SU-DHL-6 (cell line): ENCODE data around the gene CTSK.

Experiments
- EZH2phosphoT487 ChIP-seq: fragments of 200-600 bp; sonication (generic), shearing (Covaris generic); conservative IDR thresholded peaks from 2 replicates; pipeline ENCODE4 v1.6.1; 2018; ENCODE audit warnings: mild to moderate bottlenecking, antibody characterized with exemption, low read length, moderate library complexity, mixed read lengths
- TF ChIP-seq, protein P1 (sequence below): fragments of 200-600 bp; sonication (generic); IDR thresholded peaks from one replicate; pipeline ENCODE4 v1.5.1; 2017; ENCODE audit warnings: antibody characterized with exemption, mild to moderate bottlenecking, low read length, moderate library complexity; ENCODE audit not compliant: insufficient read depth, poor library complexity, severe bottlenecking

GRCh38 chr1:150780510-150780909, 27.6 kb downstream of the CTSK start:
- TF ChIP-seq, protein P1, sequence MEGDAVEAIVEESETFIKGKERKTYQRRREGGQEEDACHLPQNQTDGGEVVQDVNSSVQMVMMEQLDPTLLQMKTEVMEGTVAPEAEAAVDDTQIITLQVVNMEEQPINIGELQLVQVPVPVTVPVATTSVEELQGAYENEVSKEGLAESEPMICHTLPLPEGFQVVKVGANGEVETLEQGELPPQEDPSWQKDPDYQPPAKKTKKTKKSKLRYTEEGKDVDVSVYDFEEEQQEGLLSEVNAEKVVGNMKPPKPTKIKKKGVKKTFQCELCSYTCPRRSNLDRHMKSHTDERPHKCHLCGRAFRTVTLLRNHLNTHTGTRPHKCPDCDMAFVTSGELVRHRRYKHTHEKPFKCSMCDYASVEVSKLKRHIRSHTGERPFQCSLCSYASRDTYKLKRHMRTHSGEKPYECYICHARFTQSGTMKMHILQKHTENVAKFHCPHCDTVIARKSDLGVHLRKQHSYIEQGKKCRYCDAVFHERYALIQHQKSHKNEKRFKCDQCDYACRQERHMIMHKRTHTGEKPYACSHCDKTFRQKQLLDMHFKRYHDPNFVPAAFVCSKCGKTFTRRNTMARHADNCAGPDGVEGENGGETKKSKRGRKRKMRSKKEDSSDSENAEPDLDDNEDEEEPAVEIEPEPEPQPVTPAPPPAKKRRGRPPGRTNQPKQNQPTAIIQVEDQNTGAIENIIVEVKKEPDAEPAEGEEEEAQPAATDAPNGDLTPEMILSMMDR, result no peak
- no peak for TF ChIP-seq EZH2phosphoT487
